ENCODE data around the gene ETNK2.

The ETNK2 gene

GRCh38 chr1:204089044-204089751, 62.6 kb downstream of the ETNK2 start:
- H3K27me3 ChIP-seq, result no peaks in the 10 kb centered on the region
- H3K27ac ChIP-seq, result no peak overlapping the region
- no peaks in the 10 kb centered on the region for H3K9me3 ChIP-seq (replicated peaks in 1 of 11)
- H4K20me1 ChIP-seq, result peaks cover 0 to 4% (median 0%) of the 10 kb centered on the region in 11 experiments; a peak in 2 of 22 replicates
- H3K4me3 ChIP-seq, result no peak overlapping the region
- TF ChIP-seq Cebpa-rat (IDR thresholded peaks at IDR 0.05), result no peak
- no peaks in the 10 kb centered on the region for H3K36me3 ChIP-seq
- H3K9ac ChIP-seq, result no peak overlapping the region
- H3K4me2 ChIP-seq, result no peak overlapping the region
- H3K4me1 ChIP-seq, result peaks cover 0 to 7% (median under 1%) of the 10 kb centered on the region in 10 experiments; a peak in 4 of 20 replicates

- Histone ChIP-seq H3K9me3 (replicated peaks in 1 of 11) (no peaks in the 10 kb centered on the region), H3K27ac (no peak overlapping the region), H3K27me3 (no peaks in the 10 kb centered on the region), H3K4me1 (peaks cover 0 to 6% (median 0%) of the 10 kb centered on the region in 10 experiments; a peak in 3 of 20 replicates), H3K4me3 (no peak overlapping the region), H4K20me1 (no peaks in the 10 kb centered on the region; a peak in 2 of 22 replicates), H3K4me2 (no peak overlapping the region), H3K9ac (no peak overlapping the region), H3K36me3 (no peaks in the 10 kb centered on the region)
- TF ChIP-seq Cebpa-rat (IDR thresholded peaks at IDR 0.05), result no peak
Observed at GRCh38 chr1:204088596-204088995, 63.2 kb downstream of the ETNK2 start.

- Histone ChIP-seq H3K9ac (no peak overlapping the region), H3K27ac (no peak overlapping the region), H3K4me1 (peaks cover 0 to 5% (median 0%) of the 10 kb centered on the region in 10 experiments; a peak in 1 of 20 replicates), H3K4me2 (no peak overlapping the region), H3K9me3 (replicated peaks in 1 of 11) (no peaks in the 10 kb centered on the region), H3K4me3 (no peak overlapping the region), H3K27me3 (no peaks in the 10 kb centered on the region), H4K20me1 (no peaks in the 10 kb centered on the region; a peak in 2 of 22 replicates), H3K36me3 (no peaks in the 10 kb centered on the region)
- TF ChIP-seq Cebpa-rat (IDR thresholded peaks at IDR 0.05), result no peak
Observed at GRCh38 chr1:204087893-204088528, 63.8 kb downstream of the ETNK2 start.

- Histone ChIP-seq H3K9ac (no peak overlapping the region), H3K9me3 (replicated peaks in 1 of 11) (no peaks in the 10 kb centered on the region), H3K4me1 (peaks cover 0 to 5% (median 0%) of the 10 kb centered on the region in 10 experiments; a peak in 1 of 20 replicates), H3K4me3 (no peak overlapping the region), H3K4me2 (no peak overlapping the region), H3K27me3 (no peaks in the 10 kb centered on the region), H3K36me3 (no peaks in the 10 kb centered on the region), H4K20me1 (no peaks in the 10 kb centered on the region; a peak in 2 of 22 replicates), H3K27ac (no peak overlapping the region)
- TF ChIP-seq Cebpa-rat (IDR thresholded peaks at IDR 0.05), result no peak
Observed at GRCh38 chr1:204087181-204087892, 64.5 kb downstream of the ETNK2 start.

GRCh38 chr1:204085876-204086275, 66.0 kb downstream of the ETNK2 start:
- Histone ChIP-seq H3K27me3 (no peaks in the 10 kb centered on the region), H3K27ac (no peak overlapping the region), H3K9me3 (replicated peaks in 1 of 11) (no peaks in the 10 kb centered on the region), H3K4me3 (no peak overlapping the region), H4K20me1 (no peaks in the 10 kb centered on the region; a peak in 2 of 22 replicates), H3K36me3 (no peaks in the 10 kb centered on the region), H3K4me2 (no peak overlapping the region), H3K4me1 (peaks cover 0 to 12% (median 2%) of the 10 kb centered on the region in 10 experiments; a peak in 13 of 20 replicates), H3K9ac (no peak overlapping the region)
- no peak for TF ChIP-seq Cebpa-rat (IDR thresholded peaks at IDR 0.05)

- no peaks in the 10 kb centered on the region; a peak in 2 of 22 replicates for H4K20me1 ChIP-seq
- peaks cover 12 to 28% (median 17%) of the 10 kb centered on the region in 10 experiments for H3K4me1 ChIP-seq
- H3K9ac ChIP-seq, result no peak overlapping the region
- H3K4me2 ChIP-seq, result no peak overlapping the region
- no peaks in the 10 kb centered on the region for H3K36me3 ChIP-seq
- no peak for TF ChIP-seq Cebpa-rat (IDR thresholded peaks at IDR 0.05)
- H3K4me3 ChIP-seq, result no peak overlapping the region
- no peaks in the 10 kb centered on the region for H3K27me3 ChIP-seq
- H3K9me3 ChIP-seq (replicated peaks in 1 of 11), result no peaks in the 10 kb centered on the region
- no peak overlapping the region for H3K27ac ChIP-seq
Observed at GRCh38 chr1:204084247-204084772, 67.5 kb downstream of the ETNK2 start.

- Histone ChIP-seq H3K36me3 (no peaks in the 10 kb centered on the region), H3K4me1 (peaks cover 15 to 36% (median 24%) of the 10 kb centered on the region in 10 experiments), H3K4me3 (no peak overlapping the region), H3K27ac (no peak overlapping the region), H3K4me2 (no peak overlapping the region), H3K9me3 (replicated peaks in 1 of 11) (no peaks in the 10 kb centered on the region), H3K9ac (no peak overlapping the region), H3K27me3 (no peaks in the 10 kb centered on the region; a peak in 1 of 22 replicates), H4K20me1 (peaks cover 0 to 3% (median 0%) of the 10 kb centered on the region in 11 experiments; a peak in 2 of 22 replicates)
- no peak for TF ChIP-seq Cebpa-rat (IDR thresholded peaks at IDR 0.05)
Observed at GRCh38 chr1:204083491-204083890, 68.4 kb downstream of the ETNK2 start.

GRCh38 chr1:204081791-204082513, 69.9 kb downstream of the ETNK2 start:
- no peak overlapping the region for H3K9ac ChIP-seq
- TF ChIP-seq Cebpa-rat (IDR thresholded peaks at IDR 0.05), result no peak
- H3K27me3 ChIP-seq, result peaks cover 3 to 15% (median 11%) of the 10 kb centered on the region in 11 experiments
- H3K4me3 ChIP-seq, result no peak overlapping the region
- peaks cover 0 to 11% (median 0%) of the 10 kb centered on the region in 11 experiments; a peak in 3 of 22 replicates for H4K20me1 ChIP-seq
- no peak overlapping the region for H3K27ac ChIP-seq
- H3K9me3 ChIP-seq (replicated peaks in 1 of 11), result no peaks in the 10 kb centered on the region
- H3K36me3 ChIP-seq, result no peaks in the 10 kb centered on the region
- H3K4me1 ChIP-seq, result peaks cover 19 to 44% (median 30%) of the 10 kb centered on the region in 10 experiments
- no peak overlapping the region for H3K4me2 ChIP-seq

Measured in BLaER1 treated with 17β-estradiol and CSF1 and Interleukin-3, amounts not matched to agents 10 nM and 100 nM (cell line).